Neuronal stem cell (in vitro differentiated cells): ENCODE results near the gene SERBP1.

Source experiments
- DNase-seq: peaks from one replicate; pipeline ENCODE4 v3.0.0-alpha.2; 2013; ENCODE audit warnings: low spot score
- H2AFZ ChIP-seq: one replicate; pipeline ENCODE4 v1.6.1; 2013; ENCODE audit warnings: mild to moderate bottlenecking, low read length, inconsistent platforms
- H2AK5ac ChIP-seq: 2 replicates; pipeline ENCODE4 v1.6.1; 2013; ENCODE audit warnings: low read depth, mild to moderate bottlenecking, inconsistent platforms, low read length, moderate library complexity, mixed read lengths
- H2BK120ac ChIP-seq: 2 replicates; pipeline ENCODE4 v1.6.1; 2013; ENCODE audit warnings: low read depth, mild to moderate bottlenecking, inconsistent platforms, low read length, moderate library complexity, mixed read lengths
- H2BK12ac ChIP-seq: one replicate; pipeline ENCODE4 v1.6.1; 2013; ENCODE audit warnings: low read length, inconsistent platforms
- H2BK15ac ChIP-seq: 2 replicates; pipeline ENCODE4 v1.6.1; 2013; ENCODE audit warnings: mild to moderate bottlenecking, low read length, inconsistent platforms, mixed read lengths
- H2BK5ac ChIP-seq: one replicate; pipeline ENCODE4 v1.6.1; 2013; ENCODE audit warnings: inconsistent platforms, mild to moderate bottlenecking, low read length, moderate library complexity
- H3K14ac ChIP-seq: one replicate; pipeline ENCODE4 v1.6.1; 2013; ENCODE audit warnings: low read length, inconsistent platforms
- H3K18ac ChIP-seq: 2 replicates; pipeline ENCODE4 v1.6.1; 2013; ENCODE audit warnings: low read length, inconsistent platforms
- H3K23ac ChIP-seq: 2 replicates; pipeline ENCODE4 v1.6.1; 2013; ENCODE audit warnings: low read depth, mild to moderate bottlenecking, mixed read lengths, low read length, inconsistent platforms; ENCODE audit not compliant: poor library complexity
- H3K27ac ChIP-seq: replicated peaks from 3 replicates; pipeline ENCODE4 v1.5.1; 2013; ENCODE audit warnings: low read length, inconsistent platforms
- H3K27me3 ChIP-seq, 3 experiments: 2 replicates each; pipeline ENCODE4 v1.6.1; 2013; ENCODE audit warnings: low read length in 3 of 3, mild to moderate bottlenecking in 2 of 3, inconsistent platforms in 1 of 3, low read depth in 1 of 3, mixed read lengths in 1 of 3, moderate library complexity in 1 of 3; ENCODE audit not compliant: control insufficient read depth in 3 of 3, insufficient read depth in 3 of 3
- H3K36me3 ChIP-seq, 2 donors: replicated peaks in 1 of 2; 2 replicates each; pipeline ENCODE4 v1.6.1; 2013; ENCODE audit warnings: low read length in 2 of 2; ENCODE audit not compliant: control insufficient read depth in 2 of 2, insufficient read depth in 2 of 2
- H3K4ac ChIP-seq: 2 replicates; pipeline ENCODE4 v1.6.1; 2013; ENCODE audit warnings: inconsistent platforms, mild to moderate bottlenecking, low read length, moderate library complexity
- H3K4me1 ChIP-seq, 2 donors: 1 replicate in 1 of 2; 2 replicates in 1 of 2; pipeline ENCODE4 v1.6.1; 2013; ENCODE audit warnings: low read length in 2 of 2, low read depth in 1 of 2; ENCODE audit not compliant: control insufficient read depth in 2 of 2, insufficient read depth in 1 of 2
- H3K4me2 ChIP-seq: one replicate; pipeline ENCODE4 v1.6.1; 2013; ENCODE audit warnings: mild to moderate bottlenecking, low read length, inconsistent platforms; ENCODE audit not compliant: insufficient read depth, poor library complexity, severe bottlenecking
- H3K4me3 ChIP-seq, 2 donors: 2 replicates each; pipeline ENCODE4 v1.5.1; 2013; ENCODE audit warnings: low read length in 2 of 2, mild to moderate bottlenecking in 2 of 2, inconsistent platforms in 1 of 2, moderate library complexity in 1 of 2
- H3K79me1 ChIP-seq: one replicate; pipeline ENCODE4 v1.6.1; 2013; ENCODE audit warnings: low read depth, mild to moderate bottlenecking, inconsistent platforms, low read length, moderate library complexity
- H3K9ac ChIP-seq: one replicate; pipeline ENCODE4 v1.6.1; 2013; ENCODE audit warnings: mild to moderate bottlenecking, low read depth, low read length, inconsistent platforms; ENCODE audit not compliant: poor library complexity
- H3K9me3 ChIP-seq, 2 donors: replicated peaks in 1 of 2; 2 replicates each; pipeline versions ENCODE3 to v1.6.1; 2013; ENCODE audit warnings: low read length in 2 of 2, mild to moderate bottlenecking in 2 of 2, inconsistent platforms in 1 of 2, low read depth in 1 of 2, mixed read lengths in 1 of 2, moderate library complexity in 1 of 2; ENCODE audit not compliant: control insufficient read depth in 2 of 2, insufficient read depth in 1 of 2
- H4K8ac ChIP-seq: one replicate; pipeline ENCODE4 v1.6.1; 2013; ENCODE audit warnings: low read depth, mild to moderate bottlenecking, inconsistent platforms, low read length, moderate library complexity
- H4K91ac ChIP-seq: one replicate; pipeline ENCODE4 v1.6.1; 2013; ENCODE audit warnings: low read length, low read depth, mild to moderate bottlenecking, inconsistent platforms; ENCODE audit not compliant: poor library complexity
- WGBS, 2 donors: extraction: QIAGEN DNeasy Blood & Tissue Kit; methylation state at CpG; one replicate each; pipeline ENCODE4 v1.1.7; 2013; ENCODE audit warnings: missing lambda C conversion rate in 2 of 2, mixed read lengths in 1 of 2; ENCODE audit not compliant: insufficient read length in 2 of 2, insufficient replicate concordance in 1 of 2; ENCODE audit errors: extremely low coverage in 2 of 2; 5-methylcytosine and 5-hydroxymethylcytosine counted together

SERBP1 gene

DNA sequence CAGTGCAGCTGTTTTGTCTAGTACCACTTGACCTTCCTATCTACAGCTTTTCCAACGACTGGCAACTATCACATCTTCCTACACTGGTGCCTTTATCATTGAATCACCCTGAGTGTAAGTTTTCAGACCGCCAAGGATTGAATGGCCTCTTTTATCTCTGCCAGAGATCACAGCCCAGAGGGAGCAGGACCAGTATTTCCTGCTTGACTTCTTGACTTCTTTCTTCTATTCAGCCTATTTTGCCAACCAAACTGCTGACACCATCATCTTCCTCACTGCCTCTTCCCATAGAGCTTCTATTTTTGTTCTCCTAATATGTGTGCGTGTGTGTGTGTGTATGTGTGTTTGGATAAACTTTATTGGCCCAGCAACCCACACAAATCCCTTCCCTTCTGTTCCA, 53.8 kb downstream of the SERBP1 start:
- H3K27ac ChIP-seq = no peak overlapping the region
- WGBS, 2 donors = no CpG with 5 or more reads among the region's 3 CpGs
- H2AFZ ChIP-seq = no peak overlapping the region
- H3K18ac ChIP-seq = no peak overlapping the region
- H3K9ac ChIP-seq = no peak overlapping the region
- H3K79me1 ChIP-seq = no peaks in the 10 kb centered on the region
- no peak overlapping the region for H2BK120ac ChIP-seq
- H3K4me2 ChIP-seq = no peak overlapping the region
- H4K8ac ChIP-seq = no peak overlapping the region
- no peaks in the 10 kb centered on the region for H3K9me3 ChIP-seq
- no peak overlapping the region for H4K91ac ChIP-seq
- no peak overlapping the region for H3K23ac ChIP-seq
- H3K27me3 ChIP-seq = no peaks in the 10 kb centered on the region
- H3K36me3 ChIP-seq = no peaks in the 10 kb centered on the region
- no peak overlapping the region for H2BK12ac ChIP-seq
- H3K4ac ChIP-seq = no peak overlapping the region
- no peak overlapping the region for H3K4me3 ChIP-seq
- H2BK5ac ChIP-seq = no peak overlapping the region
- no peak overlapping the region for H2BK15ac ChIP-seq
- H3K14ac ChIP-seq = no peak overlapping the region
- H3K4me1 ChIP-seq = no peaks in the 10 kb centered on the region
- no peak for DNase-seq
- H2AK5ac ChIP-seq = no peak overlapping the region

DNA sequence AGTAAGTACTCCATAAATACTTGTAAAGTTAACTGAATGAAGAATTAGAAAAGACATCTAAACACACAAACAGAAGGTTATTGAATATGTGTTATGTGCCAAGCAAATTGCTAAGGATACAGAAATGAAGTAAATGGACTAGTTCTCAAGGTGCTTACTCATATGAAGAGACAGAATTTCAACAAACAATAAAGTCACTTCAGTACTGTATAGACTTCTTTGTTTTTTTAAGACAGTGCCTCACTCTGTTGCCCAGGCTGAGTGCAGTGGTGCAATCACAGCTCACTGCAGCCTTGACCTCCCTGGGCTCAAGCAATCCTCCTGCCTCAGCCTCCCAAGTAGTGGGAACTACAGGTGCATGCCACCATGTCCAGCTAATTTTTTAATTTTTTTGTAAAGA, 57.3 kb downstream of the SERBP1 start:
- DNase-seq = no peak
- Histone ChIP-seq H3K18ac (no peak overlapping the region), H3K14ac (no peak overlapping the region), H3K9me3 (no peaks in the 10 kb centered on the region), H4K8ac (no peak overlapping the region), H3K4ac (no peak overlapping the region), H3K4me3 (no peak overlapping the region), H4K91ac (no peak overlapping the region), H3K9ac (no peak overlapping the region), H3K79me1 (no peaks in the 10 kb centered on the region), H2BK12ac (no peak overlapping the region), H3K4me1 (peaks cover 0 to 8% of the 10 kb centered on the region in 2 donors), H2AFZ (no peak overlapping the region), H2BK5ac (no peak overlapping the region), H3K36me3 (no peaks in the 10 kb centered on the region), H3K27me3 (no peaks in the 10 kb centered on the region), H2BK15ac (no peak overlapping the region), H2BK120ac (no peak overlapping the region), H3K4me2 (no peak overlapping the region), H3K23ac (no peak overlapping the region), H2AK5ac (no peak overlapping the region), H3K27ac (no peak overlapping the region)

DNA sequence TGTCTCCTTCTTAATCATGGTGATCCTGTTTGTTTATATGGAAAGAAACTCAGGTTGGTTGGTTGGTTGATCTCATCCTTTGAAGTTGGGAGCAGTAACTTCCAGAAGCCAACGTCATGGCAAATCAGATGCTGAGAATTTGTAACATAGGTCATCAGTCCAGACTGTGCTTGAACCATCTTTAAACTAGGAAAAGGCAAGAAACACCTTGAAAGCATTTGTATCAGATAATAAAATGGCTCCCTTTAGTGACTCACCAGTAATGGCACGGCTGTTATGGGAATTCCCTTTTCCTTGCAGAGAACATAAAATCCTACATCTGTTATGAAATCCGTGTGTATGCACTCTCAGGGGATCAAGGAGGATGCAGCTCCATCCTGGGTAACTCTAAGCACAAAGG, 58.1 kb downstream of the SERBP1 start:
- Histone ChIP-seq H3K4me3 (no peak overlapping the region), H3K9ac (no peak overlapping the region), H3K18ac (no peak overlapping the region), H3K27ac (no peak overlapping the region), H2AFZ (no peak overlapping the region), H3K36me3 (no peaks in the 10 kb centered on the region), H2AK5ac (no peak overlapping the region), H2BK120ac (no peak overlapping the region), H3K14ac (no peak overlapping the region), H4K91ac (no peak overlapping the region), H3K27me3 (no peaks in the 10 kb centered on the region), H3K79me1 (no peaks in the 10 kb centered on the region), H2BK15ac (no peak overlapping the region), H3K23ac (no peak overlapping the region), H2BK12ac (no peak overlapping the region), H3K4me2 (no peak overlapping the region), H3K9me3 (no peaks in the 10 kb centered on the region), H4K8ac (no peak overlapping the region), H3K4me1 (peaks cover 0 to 8% of the 10 kb centered on the region in 2 donors), H3K4ac (no peak overlapping the region), H2BK5ac (no peak overlapping the region)
- no peak for DNase-seq
- no CpG with 5 or more reads among the region's 3 CpGs for WGBS, 2 donors

DNA sequence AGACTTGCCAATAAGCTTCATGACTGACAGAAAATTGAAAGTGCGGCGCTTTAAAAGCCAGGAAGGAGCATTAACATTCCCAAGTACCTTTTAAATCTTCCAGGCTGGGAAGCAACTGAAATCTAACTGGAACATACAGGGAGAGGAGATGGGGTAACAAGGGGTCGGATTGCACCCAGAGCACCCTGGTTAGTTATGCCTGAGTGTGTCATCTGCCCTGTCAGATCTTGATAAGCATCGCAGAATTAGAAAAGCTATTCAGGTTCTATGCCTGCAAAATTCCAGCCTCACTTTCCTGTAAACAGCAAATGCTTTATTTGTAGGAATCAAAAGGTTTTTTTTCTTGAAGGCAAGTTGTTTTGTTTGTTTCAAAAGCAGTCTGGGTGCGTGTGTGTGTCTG, 58.5 kb downstream of the SERBP1 start:
- H2BK15ac ChIP-seq = no peak overlapping the region
- H2BK5ac ChIP-seq = no peak overlapping the region
- H3K18ac ChIP-seq = no peak overlapping the region
- no peak overlapping the region for H3K4me2 ChIP-seq
- H3K36me3 ChIP-seq = no peaks in the 10 kb centered on the region
- peaks cover 0 to 8% of the 10 kb centered on the region in 2 donors for H3K4me1 ChIP-seq
- no peak overlapping the region for H3K14ac ChIP-seq
- no peak overlapping the region for H3K4me3 ChIP-seq
- H3K9ac ChIP-seq = no peak overlapping the region
- H2AK5ac ChIP-seq = no peak overlapping the region
- H2AFZ ChIP-seq = no peak overlapping the region
- no peak overlapping the region for H4K91ac ChIP-seq
- H2BK120ac ChIP-seq = no peak overlapping the region
- no CpG with 5 or more reads among the region's 5 CpGs for WGBS, 2 donors
- no peaks in the 10 kb centered on the region for H3K27me3 ChIP-seq
- no peaks in the 10 kb centered on the region for H3K79me1 ChIP-seq
- DNase-seq = no peak
- H3K9me3 ChIP-seq = no peaks in the 10 kb centered on the region
- no peak overlapping the region for H2BK12ac ChIP-seq
- H3K4ac ChIP-seq = no peak overlapping the region
- no peak overlapping the region for H3K23ac ChIP-seq
- no peak overlapping the region for H3K27ac ChIP-seq
- H4K8ac ChIP-seq = no peak overlapping the region
